GDM1 (cell line): ENCODE measurements around the gene SLC47A2.
"Not testable (repeated sequence)": the region's sequence is repeated elsewhere in the genome, so short reads cannot be mapped to it uniquely, and the experiment has no call there.

ENCODE experiments used
- DNase-seq: peaks from one replicate; lab custom pipeline; 2025; lab: John Stamatoyannopoulos, UW

SLC47A2 gene

GRCh38 chr17:19670908-19671307, 45.5 kb downstream of the SLC47A2 start:
- DNase-seq = no peak

GRCh38 chr17:19669680-19670079, 46.7 kb downstream of the SLC47A2 start:
- DNase-seq = not testable (repeated sequence)

GRCh38 chr17:19664821-19665181, 51.6 kb downstream of the SLC47A2 start:
- DNase-seq = no peak

GRCh38 chr17:19664136-19664820, 52.1 kb downstream of the SLC47A2 start:
- no peak for DNase-seq

GRCh38 chr17:19663097-19663496, 53.3 kb downstream of the SLC47A2 start:
- DNase-seq = no peak

GRCh38 chr17:19661121-19661520, 55.3 kb downstream of the SLC47A2 start:
- no peak for DNase-seq

- DNase-seq = no peak
Measured at GRCh38 chr17:19660219-19660870, 56.0 kb downstream of the SLC47A2 start.

- DNase-seq = no peak
Measured at GRCh38 chr17:19659366-19660177, 56.8 kb downstream of the SLC47A2 start.

GRCh38 chr17:19656851-19657581, 59.4 kb downstream of the SLC47A2 start:
- DNase-seq = no peak

- no peak for DNase-seq
Measured at GRCh38 chr17:19656336-19656735, 60.0 kb downstream of the SLC47A2 start.

GRCh38 chr17:19654896-19655295, 61.5 kb downstream of the SLC47A2 start:
- DNase-seq = no peak

GRCh38 chr17:19654342-19654886, 62.0 kb downstream of the SLC47A2 start:
- no peak for DNase-seq

- DNase-seq = no peak
Measured at GRCh38 chr17:19652595-19652994, 63.8 kb downstream of the SLC47A2 start.

- no peak for DNase-seq
Measured at GRCh38 chr17:19651451-19652238, 64.7 kb downstream of the SLC47A2 start.

- DNase-seq = no peak
Measured at GRCh38 chr17:19650826-19651225, 65.6 kb downstream of the SLC47A2 start.

GRCh38 chr17:19649274-19649541, 67.2 kb downstream of the SLC47A2 start:
- no peak for DNase-seq

- DNase-seq = peak; percentile 89
Measured at GRCh38 chr17:19648475-19649273, 67.7 kb downstream of the SLC47A2 start, which contains the start of gene ALDH3A2. Gene ALDH3A2, plus strand, starts transcription at chr17:19648751. Its CDS starts 221 bp downstream, at chr17:19648972.

GRCh38 chr17:19647697-19648474, 68.5 kb downstream of the SLC47A2 start:
- peak; percentile 27 for DNase-seq
